Breast epithelium (tissue), 3 donors: ENCODE measurements around the gene SUPT6H.

Experiments used
- CTCF ChIP-seq, 3 donors: fragments of 450-650 bp; IDR thresholded peaks; one replicate each; pipeline ENCODE4 v1.5.1; 2016 to 2017; ENCODE audit warnings: antibody characterized with exemption in 3 of 3, mild to moderate bottlenecking in 3 of 3, moderate library complexity in 3 of 3
- POLR2AphosphoS5 ChIP-seq, 3 donors: sonication (generic); formaldehyde crosslinking; IDR thresholded peaks; one replicate each; pipeline ENCODE4 v1.6.1; 2017; ENCODE audit warnings: antibody characterized with exemption in 3 of 3

GRCh38 chr17:28715217-28715616, 53.2 kb downstream of the SUPT6H start:
- TF ChIP-seq CTCF (IDR thresholded peaks at IDR 0.05) = no peak
- TF ChIP-seq POLR2AphosphoS5 (IDR thresholded peaks at IDR 0.05) = no peak
